ENCODE results near the gene SUPT5H.
"Not testable (repeated sequence)": the region's sequence is repeated elsewhere in the genome, so short reads cannot be mapped to it uniquely, and the experiment has no call there.

The SUPT5H gene

GRCh38 chr19:39425744-39426143 is 19.6 kb upstream of the SUPT5H start:
- no peak for DNase-seq (ENCODE audit: low read depth)

GRCh38 chr19:39426170-39426569 is 19.2 kb upstream of the SUPT5H start:
- DNase-seq (ENCODE audit: low read depth) = no peak

- no peak for DNase-seq (ENCODE audit: low read depth)
Measured at GRCh38 chr19:39427707-39428106, 17.7 kb upstream of the SUPT5H start.

DNA sequence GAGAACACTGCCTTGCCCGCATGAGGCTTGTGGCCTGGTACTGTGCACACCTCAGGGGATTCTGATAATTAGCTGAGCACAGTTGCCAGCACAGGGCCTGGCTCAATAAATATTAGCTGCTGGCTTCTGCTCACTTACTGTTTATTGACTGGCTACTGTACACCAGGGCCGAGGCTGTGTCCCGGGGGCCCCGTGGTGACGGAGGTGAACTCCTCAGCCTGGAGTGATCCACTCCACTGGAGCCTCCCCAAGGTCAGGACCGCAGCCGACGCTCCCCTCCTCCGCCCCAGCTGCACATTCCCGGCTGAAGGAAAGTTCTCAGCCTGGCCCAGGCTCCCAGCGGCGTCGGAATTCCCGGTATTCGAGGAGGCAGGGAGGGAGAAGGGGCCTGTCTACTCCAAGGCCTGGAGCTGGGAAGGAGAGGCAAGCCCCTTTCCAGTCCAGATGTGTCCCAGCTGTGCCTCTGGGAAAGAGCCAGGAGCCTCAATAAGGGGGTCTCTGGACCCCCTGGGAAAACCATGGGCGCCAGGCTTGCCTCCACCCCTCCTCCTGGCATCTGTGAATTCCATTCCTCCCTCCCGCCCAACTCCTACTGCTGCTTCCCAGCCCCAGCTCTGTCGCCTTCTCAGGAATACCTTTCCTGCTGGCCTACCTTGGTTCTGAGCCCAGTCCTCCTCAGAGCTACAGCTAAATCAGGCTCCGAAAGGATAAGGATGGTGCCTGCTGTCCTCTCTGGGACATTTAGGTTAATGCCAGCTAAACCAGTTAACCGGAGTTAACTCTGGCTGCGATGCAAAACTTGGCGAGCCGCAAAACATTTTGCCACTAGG is 16.9 kb upstream of the SUPT5H start:
- DNase-seq (ENCODE audit: low read depth) = no peak

DNA sequence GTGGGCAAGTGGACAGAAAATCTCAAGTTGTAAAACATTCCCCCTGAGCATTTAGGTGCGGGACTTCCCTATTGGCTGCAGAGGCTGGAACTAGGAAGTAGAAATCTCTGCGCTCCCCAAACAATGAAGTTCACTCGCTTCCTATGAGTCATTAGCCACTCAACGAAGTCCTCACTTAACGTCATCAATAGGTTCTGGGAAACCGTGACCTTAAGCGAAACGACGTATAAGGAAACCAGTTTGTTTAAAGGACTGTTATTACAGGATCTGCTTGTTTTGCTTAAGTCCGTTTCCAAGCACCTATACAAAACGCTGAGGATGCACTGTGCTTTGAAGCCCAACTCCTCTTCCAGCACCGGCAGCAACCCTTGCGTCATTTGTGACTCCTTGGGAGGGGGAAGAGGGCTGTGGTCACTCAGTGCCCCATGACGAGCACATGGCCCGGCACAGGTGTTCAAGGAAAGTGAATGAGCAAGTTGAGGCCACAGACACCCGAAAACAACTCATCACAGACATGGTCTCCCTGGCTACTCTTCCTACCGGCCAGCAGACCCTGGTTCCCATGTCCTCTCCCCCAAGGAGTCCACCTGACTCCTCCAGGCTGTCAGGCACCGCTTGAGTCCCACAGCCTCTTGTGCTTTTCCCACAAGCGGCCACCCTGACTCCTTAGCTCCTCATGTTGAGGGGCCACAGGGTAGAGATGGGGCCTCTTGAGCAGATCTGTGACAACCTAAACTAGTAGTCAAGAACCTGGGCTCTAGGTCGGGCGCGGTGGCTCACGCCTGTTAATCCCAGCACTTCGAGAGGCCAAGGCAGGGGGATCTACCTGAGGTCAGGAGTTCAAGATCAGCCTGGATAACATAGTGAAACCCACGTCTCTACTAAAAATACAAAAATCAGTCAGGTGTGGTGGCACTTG is 14.4 kb upstream of the SUPT5H start:
- peak; percentile 64 for DNase-seq (ENCODE audit: low read depth)

- DNase-seq (ENCODE audit: low read depth) = no peak
Measured at GRCh38 chr19:39432677-39433025, 12.7 kb upstream of the SUPT5H start.

- no peak for DNase-seq (ENCODE audit: low read depth)
Measured at GRCh38 chr19:39433480-39434079, 11.8 kb upstream of the SUPT5H start.

DNA sequence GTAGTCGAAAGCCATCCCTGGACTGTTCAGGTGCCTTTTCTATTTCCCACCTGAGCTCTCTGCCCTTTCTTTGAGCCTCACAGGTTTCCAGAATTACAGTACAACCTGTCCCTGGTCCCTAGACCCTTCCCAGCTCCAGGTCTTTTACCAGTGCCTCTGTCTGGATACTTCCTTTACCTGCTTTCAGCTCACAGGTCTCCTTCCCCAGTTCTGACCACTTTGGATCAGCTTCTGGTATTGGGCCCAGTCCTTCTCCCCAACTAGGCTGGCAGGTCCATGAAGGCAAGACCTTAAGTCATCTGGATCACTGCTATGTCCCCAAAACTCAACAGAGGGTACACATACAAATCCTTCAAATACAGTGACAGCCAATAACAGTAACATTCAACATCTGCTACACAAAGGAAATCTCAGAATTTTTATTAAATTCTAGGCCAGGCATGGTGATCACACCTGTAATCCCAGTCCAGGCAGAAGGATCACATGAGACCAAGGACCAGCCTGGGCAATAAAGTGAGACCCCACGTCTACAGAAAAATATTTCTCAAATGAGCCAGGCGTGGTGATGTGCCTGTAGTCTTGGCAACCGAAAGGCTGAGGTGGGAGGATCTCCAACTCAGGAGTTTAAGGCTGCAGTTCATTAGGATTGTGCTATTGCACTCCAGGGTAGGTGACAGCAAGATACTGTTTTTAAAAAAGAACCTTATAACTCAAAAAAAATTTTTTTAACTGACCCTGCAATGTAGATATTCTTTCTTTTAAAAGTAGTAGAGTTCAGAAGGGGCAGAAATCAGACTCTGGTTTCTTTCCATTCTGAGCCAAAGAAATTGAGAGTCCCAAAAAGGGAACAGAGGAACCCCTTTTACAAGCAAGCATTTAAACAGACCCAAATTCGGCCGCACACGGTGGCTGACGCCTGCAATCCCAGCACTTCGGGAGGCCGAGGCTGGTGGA is 11.0 kb upstream of the SUPT5H start:
- no peak for DNase-seq (ENCODE audit: low read depth)

- peak; percentile 100 for DNase-seq (ENCODE audit: low read depth)
Measured at GRCh38 chr19:39435499-39436349, 9.7 kb upstream of the SUPT5H start, which contains the start of gene RPS16. Gene RPS16 (minus strand): TSS chr19:39435949. CDS start chr19:39435895, 54 bp downstream.

DNA sequence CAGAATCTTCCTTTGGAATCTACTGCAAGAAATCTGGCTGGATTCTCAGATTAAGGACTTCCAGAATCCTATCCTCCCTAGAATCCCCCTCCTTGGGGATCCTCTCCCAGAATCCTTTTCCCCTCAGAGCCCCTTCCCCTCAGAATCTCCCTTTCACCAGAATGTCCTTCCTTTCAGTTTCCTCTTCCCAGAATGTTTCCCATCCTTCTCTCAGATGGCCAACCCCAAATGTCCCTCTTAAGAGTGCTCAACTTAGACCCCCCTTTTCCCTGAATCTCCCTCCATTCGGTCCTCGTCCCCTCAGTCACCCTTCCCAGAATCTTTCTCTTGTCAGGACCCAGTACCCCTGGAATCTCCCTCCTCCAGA is 9.0 kb upstream of the SUPT5H start:
- DNase-seq (ENCODE audit: low read depth) = no peak

DNA sequence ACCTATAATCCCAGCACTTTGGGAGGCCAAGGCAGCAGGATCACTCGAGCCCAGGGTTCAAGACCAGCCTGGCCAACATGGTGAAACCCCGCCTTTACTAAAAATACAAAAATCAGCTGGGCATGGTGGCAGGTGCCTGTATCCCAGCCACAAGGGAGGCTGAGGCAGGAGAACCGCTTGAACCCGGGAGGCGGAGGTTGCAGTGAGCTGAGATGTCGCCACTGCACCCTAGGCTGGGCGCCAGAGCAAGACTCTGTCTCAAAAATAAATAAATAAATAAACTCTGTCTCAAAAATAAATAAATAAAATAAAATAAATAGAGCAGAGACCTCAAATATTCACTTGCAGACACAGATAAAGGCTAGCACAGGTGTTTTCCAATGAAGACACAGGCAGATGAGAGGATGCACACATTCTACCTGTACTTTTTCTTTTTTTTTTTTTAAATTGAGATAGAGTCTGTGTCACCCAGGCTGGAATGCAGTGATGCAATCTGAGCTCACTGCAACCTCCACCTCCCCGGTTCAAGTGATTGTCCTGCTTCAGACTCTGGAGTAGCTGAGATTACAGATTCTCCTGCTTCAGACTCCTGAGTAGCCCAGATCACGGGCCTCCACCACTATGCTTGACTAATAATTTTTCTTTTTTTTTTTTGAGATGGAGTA is 7.0 kb upstream of the SUPT5H start:
- DNase-seq (ENCODE audit: low read depth) = no peak

DNA sequence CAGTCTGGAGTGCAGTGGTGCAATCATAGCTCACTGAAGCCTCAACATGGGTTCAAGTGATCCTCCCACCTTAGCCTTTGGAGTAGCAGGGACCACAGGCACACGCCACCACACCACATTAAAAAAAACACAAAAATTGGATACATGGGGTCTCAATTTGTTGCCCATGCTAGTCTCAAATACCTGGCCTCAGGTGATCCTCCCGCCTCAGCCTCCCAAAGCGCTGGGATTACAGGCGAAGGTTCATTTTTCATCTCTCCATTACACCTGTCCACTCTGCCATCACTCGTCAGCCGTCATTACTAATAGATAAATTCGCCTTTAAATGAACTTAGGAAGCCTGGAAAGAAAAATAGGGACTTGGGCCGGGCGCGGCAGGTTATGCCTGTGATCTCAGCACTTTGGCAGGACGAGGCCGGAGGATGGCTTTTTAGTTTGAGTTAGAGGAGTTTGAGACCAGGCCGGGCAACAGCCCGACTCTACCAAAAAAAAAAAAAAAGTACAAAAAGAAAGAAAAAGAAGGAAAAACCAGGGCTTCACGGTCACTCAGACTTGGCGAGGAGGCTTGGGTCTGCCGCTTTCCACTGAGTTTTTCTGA is 685 bp upstream of the SUPT5H start:
- DNase-seq (ENCODE audit: low read depth) = no peak

GRCh38 chr19:39446365-39447084 is 1.1 kb downstream of the SUPT5H start:
- no peak for DNase-seq (ENCODE audit: low read depth)

DNA sequence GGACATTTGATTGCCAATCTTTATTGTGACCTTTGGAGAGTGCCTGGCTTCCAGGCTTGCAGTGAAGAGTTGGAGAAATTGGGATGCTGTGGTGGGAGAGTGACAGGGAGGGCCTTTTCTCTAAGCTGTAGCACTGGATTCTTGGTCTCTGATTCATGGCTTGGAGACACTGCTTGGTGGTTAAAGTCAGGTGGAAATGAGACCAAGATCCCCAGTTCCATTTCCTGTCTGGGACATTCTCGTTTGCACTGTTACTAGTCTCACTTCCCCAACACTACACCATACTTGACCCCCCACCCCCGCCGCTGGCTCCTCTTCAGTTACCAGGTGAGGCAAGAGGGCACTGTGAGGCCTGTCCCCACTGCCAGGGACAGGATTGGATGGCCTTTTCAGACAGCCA is 2.9 kb downstream of the SUPT5H start:
- no peak for DNase-seq (ENCODE audit: low read depth)

- no peak for DNase-seq (ENCODE audit: low read depth)
Measured at GRCh38 chr19:39449116-39449797, 3.9 kb downstream of the SUPT5H start.

GRCh38 chr19:39451257-39451656 is 5.9 kb downstream of the SUPT5H start:
- not testable (repeated sequence) for DNase-seq (ENCODE audit: low read depth)

GRCh38 chr19:39463403-39463802 is 18.0 kb downstream of the SUPT5H start:
- no peak for DNase-seq (ENCODE audit: low read depth)
